IMR-90 (cell line): Measurements from ENCODE around the gene TPT1. TPM values are rescaled to one million over a fixed set of nuclear protein-coding genes. Genes with fewer than 3 reads are reported as not detected.

Experiments
- ATAC-seq: fragments of 200-7000 bp; cut with Tn5 transposase; 2 replicates; pipeline ENCODE4 v1.9.1; 2020; ENCODE audit warnings: low read depth, mild to moderate bottlenecking, moderate library complexity
- BruUV-seq: library from RNA; stranded (reverse); fragments of 400-500 nt; replicated peaks from 2 replicates; lab custom pipeline; 2021; lab: Mats Ljungman, UMichigan
- CTCF ChIA-PET: fragments of 300-600 bp; formaldehyde crosslinking; extraction: SDS; loops from one replicate; lab custom pipeline; 2021; ENCODE audit warnings: antibody characterized with exemption; lab: Yijun Ruan, JAX
- POLR2A ChIA-PET: fragments of 300-600 bp; sonication (Branson Sonifier 250); formaldehyde crosslinking; loops from one replicate; lab custom pipeline; 2022; ENCODE audit warnings: antibody characterized with exemption; ENCODE audit not compliant: unreplicated experiment; lab: Charles Lee
- DNase-seq: peaks from one replicate; pipeline ENCODE4 v3.0.0; 2013
- H2AFZ ChIP-seq: replicated peaks from 2 replicates; pipeline ENCODE3; 2013; ENCODE audit warnings: low read length, mild to moderate bottlenecking; ENCODE audit not compliant: poor library complexity
- H2AK5ac ChIP-seq: 2 replicates; pipeline ENCODE4 v1.6.1; 2013; ENCODE audit warnings: low read depth, low read length, inconsistent platforms
- H2AK9ac ChIP-seq: replicated peaks from 2 replicates; pipeline ENCODE3; 2013; ENCODE audit warnings: mild to moderate bottlenecking, low read depth, low read length, moderate library complexity; ENCODE audit not compliant: poor library complexity
- H2BK120ac ChIP-seq: 2 replicates; pipeline ENCODE4 v1.6.1; 2013; ENCODE audit warnings: low read depth, low read length, inconsistent platforms
- H2BK15ac ChIP-seq: 3 replicates; pipeline ENCODE4 v1.6.1; 2013; ENCODE audit warnings: low read depth, low read length, inconsistent platforms
- H2BK20ac ChIP-seq: 2 replicates; pipeline ENCODE4 v1.6.1; 2013; ENCODE audit warnings: low read depth, mild to moderate bottlenecking, inconsistent platforms, low read length, moderate library complexity
- H2BK5ac ChIP-seq: 2 replicates; pipeline ENCODE4 v1.6.1; 2013; ENCODE audit warnings: mild to moderate bottlenecking, low read depth, low read length, inconsistent platforms; ENCODE audit not compliant: poor library complexity, severe bottlenecking
- H3K14ac ChIP-seq: replicated peaks from 2 replicates; pipeline ENCODE4 v1.6.1; 2013; ENCODE audit warnings: low read depth, low read length, inconsistent platforms
- H3K18ac ChIP-seq: 2 replicates; pipeline ENCODE4 v1.6.1; 2013; ENCODE audit warnings: low read depth, low read length, control low read depth
- H3K23ac ChIP-seq: 2 replicates; pipeline ENCODE4 v1.6.1; 2013; ENCODE audit warnings: low read depth, low read length, inconsistent platforms
- H3K27ac ChIP-seq: 2 replicates; pipeline ENCODE4 v1.5.1; 2013; ENCODE audit warnings: mild to moderate bottlenecking, control low read depth, low read length; ENCODE audit not compliant: insufficient read depth
- H3K27me3 ChIP-seq: 2 replicates; pipeline ENCODE4 v1.6.1; 2013; ENCODE audit warnings: low read length; ENCODE audit not compliant: control insufficient read depth, insufficient read depth
- H3K36me3 ChIP-seq: 2 replicates; pipeline ENCODE4 v1.6.1; 2013; ENCODE audit warnings: low read length, mixed read lengths; ENCODE audit not compliant: control insufficient read depth, insufficient read depth
- H3K4ac ChIP-seq: 2 replicates; pipeline ENCODE4 v1.6.1; 2013; ENCODE audit warnings: low read depth, low read length, inconsistent platforms
- H3K4me1 ChIP-seq: 2 replicates; pipeline ENCODE4 v1.6.1; 2013; ENCODE audit warnings: low read length, mixed read lengths; ENCODE audit not compliant: control insufficient read depth, insufficient read depth
- H3K4me2 ChIP-seq: 2 replicates; pipeline ENCODE4 v1.6.1; 2013; ENCODE audit warnings: low read depth, mild to moderate bottlenecking, control low read depth, low read length, moderate library complexity
- H3K4me3 ChIP-seq: 2 replicates; pipeline ENCODE4 v1.5.1; 2013; ENCODE audit warnings: low read depth, mild to moderate bottlenecking, control low read depth, low read length, moderate library complexity; ENCODE audit not compliant: insufficient read depth
- H3K56ac ChIP-seq: 2 replicates; pipeline ENCODE4 v1.6.1; 2013; ENCODE audit warnings: low read length, inconsistent platforms; ENCODE audit not compliant: insufficient read depth; ENCODE audit errors: extremely low read depth
- H3K79me1 ChIP-seq, 2 experiments: 2 replicates each; pipeline ENCODE4 v1.6.1; 2013; ENCODE audit warnings: low read length in 2 of 2, inconsistent platforms in 1 of 2, low read depth in 1 of 2
- H3K9ac ChIP-seq: 2 replicates; pipeline ENCODE4 v1.6.1; 2013; ENCODE audit warnings: low read depth, low read length, control low read depth
- H3K9me1 ChIP-seq: 2 replicates; pipeline ENCODE4 v1.6.1; 2013; ENCODE audit warnings: low read length, inconsistent platforms; ENCODE audit not compliant: insufficient read depth
- H3K9me3 ChIP-seq: 2 replicates; pipeline ENCODE4 v1.6.1; 2013; ENCODE audit warnings: low read length; ENCODE audit not compliant: control insufficient read depth, insufficient read depth
- H4K20me1 ChIP-seq: 2 replicates; pipeline ENCODE4 v1.6.1; 2013; ENCODE audit warnings: low read length, inconsistent platforms; ENCODE audit not compliant: insufficient read depth
- H4K5ac ChIP-seq: 2 replicates; pipeline ENCODE4 v1.6.1; 2013; ENCODE audit warnings: mild to moderate bottlenecking, low read depth, low read length, control low read depth
- H4K8ac ChIP-seq, 2 experiments: 2 replicates each; pipeline ENCODE4 v1.6.1; 2013; ENCODE audit warnings: low read depth in 2 of 2, low read length in 2 of 2, control low read depth in 1 of 2, inconsistent platforms in 1 of 2
- H4K91ac ChIP-seq: 2 replicates; pipeline ENCODE4 v1.6.1; 2013; ENCODE audit warnings: low read depth, low read length, inconsistent platforms; ENCODE audit not compliant: insufficient read depth
- BHLHE40 ChIP-seq: fragments of 150-350 bp; IDR thresholded peaks from 2 replicates; pipeline ENCODE4 v1.6.1; 2016; ENCODE audit warnings: mild to moderate bottlenecking, low read depth, low read length
- CHD1 ChIP-seq: IDR thresholded peaks from 2 replicates; pipeline ENCODE4 v1.6.1; 2012; ENCODE audit warnings: low read depth, low read length, improper control_type of control experiment
- POLR2A ChIP-seq: IDR thresholded peaks from 2 replicates; pipeline ENCODE4 v1.6.1; 2012; ENCODE audit warnings: mild to moderate bottlenecking, low read depth, low read length
- RCOR1 ChIP-seq: IDR thresholded peaks from 2 replicates; pipeline ENCODE4 v1.6.1; 2012; ENCODE audit warnings: mild to moderate bottlenecking, low read length, improper control_type of control experiment; ENCODE audit not compliant: insufficient replicate concordance
- RFX5 ChIP-seq: IDR thresholded peaks from 2 replicates; pipeline ENCODE4 v1.8.0; 2012; ENCODE audit warnings: low read depth, mild to moderate bottlenecking, low read length, moderate library complexity
- WGBS, 2 experiments: methylation state at CpG; one replicate each; pipeline versions ENCODE4 v1.1.5 to v1.1.7; 2013; ENCODE audit warnings: missing lambda C conversion rate in 2 of 2; ENCODE audit not compliant: insufficient read length in 1 of 2; ENCODE audit errors: extremely low coverage in 2 of 2; 5-methylcytosine and 5-hydroxymethylcytosine counted together
- dilution Hi-C: fragments of 300-500 bp; cut with HindIII; formaldehyde crosslinking; loops from one replicate; pipeline ENCODE4 v1.14.3; 2018; ENCODE audit warnings: low sequenced_read_pairs; ENCODE audit not compliant: unreplicated experiment
- in situ Hi-C: fragments of 300-500 bp; cut with MboI; formaldehyde crosslinking; loops from 3 replicates; pipeline ENCODE4 v1.14.3; 2019; ENCODE audit warnings: low sequenced_read_pairs, inconsistent platforms, mixed read lengths
- intact Hi-C: fragments of 100-400 bp; cut with micrococcal nuclease; formaldehyde crosslinking; loops from 2 replicates; pipeline ENCODE4 v1.10.0; 2022
- polyA plus RNA-seq, 3 experiments: library from polyadenylated mRNA; depleted of rRNA; stranded (reverse); fragments of >200 nt; gene quantifications; 2 replicates each; pipeline ENCODE4 v1.2.3, GENCODE V29; 2012; ENCODE audit warnings: low replicate concordance in 1 of 3
- total RNA-seq: library from RNA; depleted of rRNA; stranded (reverse); fragments of >200 nt; gene quantifications from 2 replicates; pipeline ENCODE4 v1.2.3, GENCODE V29; 2012
- TF ChIP-seq, protein P1 (sequence below): conservative IDR thresholded peaks from 2 replicates; pipeline ENCODE4 v1.5.1; 2012; ENCODE audit warnings: mild to moderate bottlenecking, low read depth, low read length, improper control_type of control experiment
- TF ChIP-seq, protein P2 (sequence below): fragments of 150-350 bp; IDR thresholded peaks from 2 replicates; pipeline ENCODE4 v1.6.1; 2017; ENCODE audit warnings: mild to moderate bottlenecking, antibody characterized with exemption, low read length, low read depth
- TF ChIP-seq, protein P3 (sequence below): fragments of 150-350 bp; IDR thresholded peaks from 2 replicates; pipeline ENCODE4 v1.6.1; 2016; ENCODE audit warnings: low read depth, mild to moderate bottlenecking, low read length, moderate library complexity, borderline replicate concordance

TPT1 gene
- total and polyA plus RNA-seq, 2 of the 4 experiments (the other 2 are of a cell fraction), result 1,663 to 2,665 TPM

DNA sequence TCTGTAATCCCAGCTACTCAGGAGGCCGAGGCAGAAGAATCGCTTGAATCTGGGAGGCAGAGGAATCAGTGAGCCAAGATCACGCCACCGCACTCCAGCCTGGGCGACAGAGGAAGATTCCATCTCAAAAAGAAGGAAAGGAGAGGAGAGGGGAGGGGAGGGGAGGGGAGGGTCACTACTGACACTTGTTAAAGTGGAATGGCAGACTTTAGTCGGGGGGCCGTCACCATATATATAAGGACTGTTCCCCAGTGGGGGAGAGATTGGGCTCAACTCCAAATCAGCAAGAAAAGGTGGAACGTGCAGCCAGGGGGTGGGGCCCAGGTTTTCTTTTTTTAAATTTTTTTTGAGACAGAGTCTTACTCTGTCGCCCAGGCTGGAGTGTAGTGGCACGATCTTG, 26.2 kb downstream of the TPT1 start:
- Histone ChIP-seq H3K18ac (no peak overlapping the region), H4K5ac (no peak overlapping the region), H3K14ac (no peak overlapping the region), H4K91ac (no peak overlapping the region), H2BK5ac (no peak overlapping the region), H3K4me3 (no peak overlapping the region), H3K4ac (no peak overlapping the region), H3K9me1 (no peaks in the 10 kb centered on the region), H3K9me3 (no peaks in the 10 kb centered on the region), H3K9ac (no peak overlapping the region), H2BK20ac (no peak overlapping the region), H3K27me3 (no peaks in the 10 kb centered on the region), H3K56ac (no peak overlapping the region), H3K79me1 (no peaks in the 10 kb centered on the region), H2BK15ac (no peak overlapping the region), H2AK5ac (no peak overlapping the region), H2BK120ac (no peak overlapping the region), H3K36me3 (no peaks in the 10 kb centered on the region), H2AK9ac (no peak overlapping the region), H2AFZ (no peak overlapping the region), H4K8ac (no peak overlapping the region), H3K4me1 (peaks cover 2% of the 10 kb centered on the region), H3K27ac (no peak overlapping the region), H4K20me1 (no peaks in the 10 kb centered on the region), H3K23ac (no peak overlapping the region), H3K4me2 (no peak overlapping the region)
- DNase-seq (no peak), ATAC-seq (no peak)
- ChIA-PET CTCF (no interaction called here), POLR2A (no interaction called here)
- in situ Hi-C loops (loop anchor here (25.0 kb wide), 2 partner anchors 828 to 1403 kb away; no protein-coding TSS in a partner anchor), dilution Hi-C loops (no loop called here), intact Hi-C loops (loop anchor here (5.0 kb wide), 1 partner anchor 603 kb away; no protein-coding TSS in a partner anchor)
- TF ChIP-seq RFX5 (no peak), POLR2A (no peak), CHD1 (no peak), RCOR1 (no peak), BHLHE40 (no peak)
- TF ChIP-seq, protein P1, sequence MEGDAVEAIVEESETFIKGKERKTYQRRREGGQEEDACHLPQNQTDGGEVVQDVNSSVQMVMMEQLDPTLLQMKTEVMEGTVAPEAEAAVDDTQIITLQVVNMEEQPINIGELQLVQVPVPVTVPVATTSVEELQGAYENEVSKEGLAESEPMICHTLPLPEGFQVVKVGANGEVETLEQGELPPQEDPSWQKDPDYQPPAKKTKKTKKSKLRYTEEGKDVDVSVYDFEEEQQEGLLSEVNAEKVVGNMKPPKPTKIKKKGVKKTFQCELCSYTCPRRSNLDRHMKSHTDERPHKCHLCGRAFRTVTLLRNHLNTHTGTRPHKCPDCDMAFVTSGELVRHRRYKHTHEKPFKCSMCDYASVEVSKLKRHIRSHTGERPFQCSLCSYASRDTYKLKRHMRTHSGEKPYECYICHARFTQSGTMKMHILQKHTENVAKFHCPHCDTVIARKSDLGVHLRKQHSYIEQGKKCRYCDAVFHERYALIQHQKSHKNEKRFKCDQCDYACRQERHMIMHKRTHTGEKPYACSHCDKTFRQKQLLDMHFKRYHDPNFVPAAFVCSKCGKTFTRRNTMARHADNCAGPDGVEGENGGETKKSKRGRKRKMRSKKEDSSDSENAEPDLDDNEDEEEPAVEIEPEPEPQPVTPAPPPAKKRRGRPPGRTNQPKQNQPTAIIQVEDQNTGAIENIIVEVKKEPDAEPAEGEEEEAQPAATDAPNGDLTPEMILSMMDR, result no peak
- TF ChIP-seq, protein P2, sequence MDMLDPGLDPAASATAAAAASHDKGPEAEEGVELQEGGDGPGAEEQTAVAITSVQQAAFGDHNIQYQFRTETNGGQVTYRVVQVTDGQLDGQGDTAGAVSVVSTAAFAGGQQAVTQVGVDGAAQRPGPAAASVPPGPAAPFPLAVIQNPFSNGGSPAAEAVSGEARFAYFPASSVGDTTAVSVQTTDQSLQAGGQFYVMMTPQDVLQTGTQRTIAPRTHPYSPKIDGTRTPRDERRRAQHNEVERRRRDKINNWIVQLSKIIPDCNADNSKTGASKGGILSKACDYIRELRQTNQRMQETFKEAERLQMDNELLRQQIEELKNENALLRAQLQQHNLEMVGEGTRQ, result no peak
- TF ChIP-seq, protein P3, sequence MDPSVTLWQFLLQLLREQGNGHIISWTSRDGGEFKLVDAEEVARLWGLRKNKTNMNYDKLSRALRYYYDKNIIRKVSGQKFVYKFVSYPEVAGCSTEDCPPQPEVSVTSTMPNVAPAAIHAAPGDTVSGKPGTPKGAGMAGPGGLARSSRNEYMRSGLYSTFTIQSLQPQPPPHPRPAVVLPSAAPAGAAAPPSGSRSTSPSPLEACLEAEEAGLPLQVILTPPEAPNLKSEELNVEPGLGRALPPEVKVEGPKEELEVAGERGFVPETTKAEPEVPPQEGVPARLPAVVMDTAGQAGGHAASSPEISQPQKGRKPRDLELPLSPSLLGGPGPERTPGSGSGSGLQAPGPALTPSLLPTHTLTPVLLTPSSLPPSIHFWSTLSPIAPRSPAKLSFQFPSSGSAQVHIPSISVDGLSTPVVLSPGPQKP, result no peak
- BruUV-seq, result no TSS peak
- 100% methylated on average over 2 of the region's 10 CpGs; no CpG with 5 or more reads in 1 of the 2 experiments for WGBS, 2 experiments
